ENCODE measurements around the gene C5orf34.

C5orf34 gene

DNA sequence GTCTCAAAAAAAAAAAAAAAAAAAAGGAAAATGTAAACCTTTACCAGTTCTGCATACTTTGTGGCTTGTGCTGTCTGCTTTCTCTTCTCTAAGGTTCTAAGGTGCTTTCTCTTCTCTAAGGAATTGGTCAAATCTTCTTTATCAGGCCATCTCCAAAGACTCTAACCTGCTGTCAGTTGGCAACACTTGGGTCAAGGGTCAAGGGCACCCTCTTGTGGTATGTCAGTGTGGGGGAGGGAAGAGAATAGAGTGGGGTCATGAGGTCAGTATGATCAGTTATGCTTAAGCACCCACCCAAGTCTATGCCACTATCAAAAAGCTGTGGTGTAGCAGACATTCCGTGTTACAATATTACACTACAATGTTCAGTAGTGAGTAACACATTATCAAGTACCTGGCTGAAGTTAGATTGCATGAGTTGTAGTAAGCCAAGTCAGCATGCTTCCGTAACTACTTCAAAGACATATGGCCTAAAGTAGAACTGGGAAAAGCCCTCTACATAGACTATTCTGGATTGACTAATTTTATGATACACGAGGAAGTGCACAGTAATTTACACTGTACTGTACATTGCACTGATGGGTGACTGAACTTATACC lies 77.8 kb downstream of the C5orf34 start:
- DNase-seq (ENCODE audit: insufficient read length, low spot score) = no peak
- no peak for FAIRE-seq
- TF ChIP-seq PAX5 (IDR thresholded peaks at IDR 0.05; ENCODE audit: insufficient read depth, low read length, severe bottlenecking) (no peak), POLR2A (IDR thresholded peaks at IDR 0.05; ENCODE audit: low read depth, low read length) (no peak), POLR2AphosphoS5 (IDR thresholded peaks at IDR 0.05; ENCODE audit: low read depth, low read length) (no peak), TAF1 (IDR thresholded peaks at IDR 0.05; ENCODE audit: low read depth, low read length) (no peak), POU2F2 (IDR thresholded peaks at IDR 0.05; ENCODE audit: low read depth, low read length) (no peak), SPI1 (IDR thresholded peaks at IDR 0.05; ENCODE audit: low read depth, low read length) (no peak)

All from GM12891 (cell line).